Fibroblast of villous mesenchyme (primary cell): ENCODE measurements around the gene ABCA13. TPM values are rescaled to one million over a fixed set of nuclear protein-coding genes. Genes with fewer than 3 reads are reported as not detected.
A peak's percentile ranks its signal among the peaks of the same experiment; 100 is the strongest.

ENCODE experiments used
- DNase-seq: peaks from one replicate; pipeline ENCODE4 v3.0.0-alpha.2; 2010; ENCODE audit warnings: low read depth
- H3K4me3 ChIP-seq: 2 replicates; pipeline ENCODE4 v1.5.1; 2011; ENCODE audit warnings: low read depth, mild to moderate bottlenecking, low read length
- CTCF ChIP-seq: IDR thresholded peaks from 2 replicates; pipeline ENCODE4 v1.5.1; 2012; ENCODE audit warnings: low read depth, mild to moderate bottlenecking, low read length; ENCODE audit not compliant: insufficient read depth
- total RNA-seq: library from RNA; depleted of rRNA; stranded (reverse); fragments of >200 nt; gene quantifications from 2 replicates; pipeline ENCODE4 v1.2.3, GENCODE V29; 2012

The ABCA13 gene
- total RNA-seq, 1 donor, result not detected

GRCh38 chr7:48390388-48391327 lies 219.4 kb downstream of the ABCA13 start:
- TF ChIP-seq CTCF, result no peak
- H3K4me3 ChIP-seq, result no peak overlapping the region
- peak; percentile 19 for DNase-seq

DNA sequence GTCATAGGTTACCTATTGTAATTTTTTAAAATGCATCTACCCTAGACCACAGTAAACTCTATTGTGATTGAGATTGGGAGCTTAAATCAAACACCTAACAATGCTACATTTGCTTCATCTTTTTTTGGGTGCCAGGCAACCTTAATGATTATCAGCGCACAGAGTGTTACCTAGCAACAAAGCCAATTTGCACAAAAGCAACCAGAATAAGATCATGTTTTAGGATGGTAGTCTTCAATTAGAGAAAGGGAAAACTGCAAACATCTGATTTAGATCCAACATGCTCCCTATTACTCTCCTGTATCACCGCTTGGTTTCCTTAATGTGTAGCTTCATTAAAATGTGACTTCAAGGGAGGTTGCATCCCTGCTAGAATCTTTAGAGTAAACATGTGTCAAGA lies 226.9 kb downstream of the ABCA13 start:
- no peak for TF ChIP-seq CTCF
- H3K4me3 ChIP-seq, result no peak overlapping the region
- no peak for DNase-seq

DNA sequence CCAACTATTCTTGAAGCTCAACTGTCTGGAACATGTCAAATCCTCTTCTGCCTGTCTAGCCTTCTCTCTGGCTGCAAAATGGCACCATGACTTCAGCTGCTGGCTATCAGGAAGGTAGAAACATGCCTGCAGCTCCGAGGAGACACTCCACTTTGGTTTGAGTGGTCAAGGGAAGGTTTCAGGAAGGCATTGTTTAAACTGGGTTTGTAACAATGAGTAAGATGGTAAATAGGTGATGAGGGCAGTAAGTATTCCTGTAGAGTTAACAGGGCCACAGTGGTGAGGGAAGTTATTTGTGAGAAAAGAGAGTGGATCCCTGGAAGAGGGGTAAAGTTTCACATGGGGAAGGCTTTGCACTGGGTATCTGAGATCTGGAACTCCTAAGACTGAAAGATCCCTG lies 231.5 kb downstream of the ABCA13 start:
- TF ChIP-seq CTCF, result no peak
- DNase-seq, result no peak
- no peak overlapping the region for H3K4me3 ChIP-seq

DNA sequence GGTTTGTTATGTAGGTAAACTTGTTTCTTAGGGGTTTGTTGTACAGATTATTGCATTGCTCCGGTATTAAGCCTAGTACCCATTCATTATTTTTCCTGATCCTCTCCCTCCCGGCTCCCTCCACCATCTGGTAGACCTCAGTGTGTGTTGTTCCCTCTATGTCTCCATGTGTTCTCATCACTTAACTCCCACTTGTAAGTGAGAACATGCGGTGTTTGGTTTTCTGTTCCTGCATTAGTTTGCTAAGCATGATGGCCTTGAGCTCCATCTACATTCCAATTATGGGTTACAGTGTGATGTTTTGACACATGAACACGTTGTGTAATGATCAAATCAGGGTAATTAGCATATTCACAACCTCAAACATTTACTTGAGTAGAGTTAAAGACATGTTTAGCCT lies 237.5 kb downstream of the ABCA13 start:
- no peak for TF ChIP-seq CTCF
- DNase-seq, result no peak
- H3K4me3 ChIP-seq, result no peak overlapping the region

DNA sequence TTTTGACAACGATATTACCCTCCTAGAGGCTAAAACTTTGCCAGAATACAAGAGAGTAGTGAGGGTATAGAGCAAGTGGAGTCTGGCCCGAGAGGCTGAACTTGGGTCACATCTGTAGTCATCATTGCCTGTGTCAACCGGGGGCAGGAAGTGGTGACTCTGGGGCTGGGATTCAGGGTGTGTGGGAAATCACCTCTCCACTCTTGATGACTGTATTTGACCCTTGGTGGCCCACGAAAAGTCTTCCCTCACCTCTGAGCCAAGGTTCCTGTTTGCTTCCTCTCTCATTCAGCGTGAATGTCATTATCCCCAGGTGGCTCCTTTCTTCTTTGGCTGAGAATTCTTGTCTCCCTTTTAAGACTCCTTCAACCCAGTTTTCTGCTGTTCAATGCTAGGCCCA lies 240.4 kb downstream of the ABCA13 start:
- DNase-seq, result no peak
- no peak overlapping the region for H3K4me3 ChIP-seq
- TF ChIP-seq CTCF, result no peak

- no peak overlapping the region for H3K4me3 ChIP-seq
- no peak for TF ChIP-seq CTCF
- no peak for DNase-seq
Measured at GRCh38 chr7:48414011-48414732, 242.9 kb downstream of the ABCA13 start.
